Measurements from ENCODE around the gene CLEC7A.

DNA sequence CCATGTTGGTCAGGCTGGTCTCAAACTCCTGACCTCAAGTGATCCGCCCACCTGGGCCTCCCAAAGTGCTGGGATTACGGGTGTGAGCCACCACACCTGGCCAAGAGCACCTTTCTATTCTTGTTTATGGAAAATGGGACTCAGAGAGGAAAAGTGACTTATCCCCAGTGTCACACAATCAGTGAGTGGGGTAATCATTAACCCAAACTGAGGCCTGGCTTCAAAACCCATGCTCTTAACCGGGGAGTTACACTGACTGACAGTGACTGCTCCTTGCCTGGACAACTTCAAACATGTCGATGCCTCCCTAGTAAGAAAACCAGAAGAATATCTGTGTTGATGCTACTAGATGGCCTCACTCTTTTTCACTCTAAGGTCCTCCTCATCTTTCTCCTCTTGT, 7.3 kb downstream of the CLEC7A start:
- TF ChIP-seq, protein P1, sequence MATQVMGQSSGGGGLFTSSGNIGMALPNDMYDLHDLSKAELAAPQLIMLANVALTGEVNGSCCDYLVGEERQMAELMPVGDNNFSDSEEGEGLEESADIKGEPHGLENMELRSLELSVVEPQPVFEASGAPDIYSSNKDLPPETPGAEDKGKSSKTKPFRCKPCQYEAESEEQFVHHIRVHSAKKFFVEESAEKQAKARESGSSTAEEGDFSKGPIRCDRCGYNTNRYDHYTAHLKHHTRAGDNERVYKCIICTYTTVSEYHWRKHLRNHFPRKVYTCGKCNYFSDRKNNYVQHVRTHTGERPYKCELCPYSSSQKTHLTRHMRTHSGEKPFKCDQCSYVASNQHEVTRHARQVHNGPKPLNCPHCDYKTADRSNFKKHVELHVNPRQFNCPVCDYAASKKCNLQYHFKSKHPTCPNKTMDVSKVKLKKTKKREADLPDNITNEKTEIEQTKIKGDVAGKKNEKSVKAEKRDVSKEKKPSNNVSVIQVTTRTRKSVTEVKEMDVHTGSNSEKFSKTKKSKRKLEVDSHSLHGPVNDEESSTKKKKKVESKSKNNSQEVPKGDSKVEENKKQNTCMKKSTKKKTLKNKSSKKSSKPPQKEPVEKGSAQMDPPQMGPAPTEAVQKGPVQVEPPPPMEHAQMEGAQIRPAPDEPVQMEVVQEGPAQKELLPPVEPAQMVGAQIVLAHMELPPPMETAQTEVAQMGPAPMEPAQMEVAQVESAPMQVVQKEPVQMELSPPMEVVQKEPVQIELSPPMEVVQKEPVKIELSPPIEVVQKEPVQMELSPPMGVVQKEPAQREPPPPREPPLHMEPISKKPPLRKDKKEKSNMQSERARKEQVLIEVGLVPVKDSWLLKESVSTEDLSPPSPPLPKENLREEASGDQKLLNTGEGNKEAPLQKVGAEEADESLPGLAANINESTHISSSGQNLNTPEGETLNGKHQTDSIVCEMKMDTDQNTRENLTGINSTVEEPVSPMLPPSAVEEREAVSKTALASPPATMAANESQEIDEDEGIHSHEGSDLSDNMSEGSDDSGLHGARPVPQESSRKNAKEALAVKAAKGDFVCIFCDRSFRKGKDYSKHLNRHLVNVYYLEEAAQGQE (IDR thresholded peaks at IDR 0.05; ENCODE audit: insufficient read depth in 1 of 2, low read depth in 2 of 2, low read length in 1 of 2), result no peak
- TF ChIP-seq, protein P2, sequence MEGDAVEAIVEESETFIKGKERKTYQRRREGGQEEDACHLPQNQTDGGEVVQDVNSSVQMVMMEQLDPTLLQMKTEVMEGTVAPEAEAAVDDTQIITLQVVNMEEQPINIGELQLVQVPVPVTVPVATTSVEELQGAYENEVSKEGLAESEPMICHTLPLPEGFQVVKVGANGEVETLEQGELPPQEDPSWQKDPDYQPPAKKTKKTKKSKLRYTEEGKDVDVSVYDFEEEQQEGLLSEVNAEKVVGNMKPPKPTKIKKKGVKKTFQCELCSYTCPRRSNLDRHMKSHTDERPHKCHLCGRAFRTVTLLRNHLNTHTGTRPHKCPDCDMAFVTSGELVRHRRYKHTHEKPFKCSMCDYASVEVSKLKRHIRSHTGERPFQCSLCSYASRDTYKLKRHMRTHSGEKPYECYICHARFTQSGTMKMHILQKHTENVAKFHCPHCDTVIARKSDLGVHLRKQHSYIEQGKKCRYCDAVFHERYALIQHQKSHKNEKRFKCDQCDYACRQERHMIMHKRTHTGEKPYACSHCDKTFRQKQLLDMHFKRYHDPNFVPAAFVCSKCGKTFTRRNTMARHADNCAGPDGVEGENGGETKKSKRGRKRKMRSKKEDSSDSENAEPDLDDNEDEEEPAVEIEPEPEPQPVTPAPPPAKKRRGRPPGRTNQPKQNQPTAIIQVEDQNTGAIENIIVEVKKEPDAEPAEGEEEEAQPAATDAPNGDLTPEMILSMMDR (IDR thresholded peaks at IDR 0.05), result no peak
- no peak for TF ChIP-seq POLR2AphosphoS5 (IDR thresholded peaks at IDR 0.05; ENCODE audit: low read depth, low read length)

Data from Panc1 (cell line).